HTERT RPE-1 (cell line): Measurements from ENCODE around the gene PIGZ.

Experiments
- in situ Hi-C: fragments of 300-500 bp; cut with MboI; formaldehyde crosslinking; loops from 4 replicates; pipeline ENCODE4 v1.14.3; 2020; ENCODE audit warnings: low sequenced_read_pairs

Gene PIGZ

DNA sequence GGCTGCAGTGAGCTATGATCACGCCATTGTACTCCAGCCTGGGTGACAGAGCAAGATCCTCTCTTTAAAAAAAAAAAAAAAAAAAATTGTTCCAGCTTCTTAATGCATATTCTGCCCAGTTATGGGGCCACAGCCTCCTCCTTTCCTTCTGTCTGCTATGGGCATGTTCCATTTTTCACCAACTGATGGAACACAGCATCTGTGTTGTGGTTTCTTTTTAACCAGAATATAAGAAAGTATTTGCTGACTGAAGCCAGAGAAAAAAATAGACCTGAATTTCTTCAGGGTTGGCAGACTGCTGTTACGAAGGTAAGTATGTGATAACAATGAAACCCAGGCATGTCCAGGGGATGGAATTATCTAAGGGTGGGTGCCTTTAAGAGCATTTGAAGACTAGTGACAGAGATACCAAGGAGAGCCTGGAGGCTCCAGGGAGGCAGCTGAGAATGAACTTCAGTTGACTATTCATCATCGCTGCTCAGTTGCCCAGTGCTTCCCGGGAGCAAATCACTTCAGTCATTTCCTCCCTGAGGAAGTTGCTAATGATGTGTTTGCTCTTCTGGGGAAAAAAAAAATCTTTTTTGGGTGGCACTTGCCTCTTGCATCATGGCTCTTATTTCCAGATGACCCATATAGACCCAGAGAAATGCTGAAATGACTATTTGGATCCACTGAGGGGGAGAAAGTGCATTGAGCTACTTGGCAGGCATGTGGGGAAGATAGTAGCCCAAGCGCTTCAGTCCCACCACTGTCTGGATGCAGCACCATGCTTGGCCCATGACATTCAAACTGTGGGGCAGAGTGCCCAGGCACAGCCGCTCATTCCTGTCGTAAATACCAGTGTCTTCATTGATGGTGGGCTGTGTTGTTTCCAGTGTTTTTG, 40.8 kb downstream of the PIGZ start:
- in situ Hi-C loops = no loop called here

- in situ Hi-C loops = no loop called here
These were observed 47.9 kb downstream of the PIGZ start for GRCh38 chr3:196920733-196921132.

GRCh38 chr3:196918968-196919367, 49.7 kb downstream of the PIGZ start:
- in situ Hi-C loops = no loop called here

- in situ Hi-C loops = no loop called here
These were observed 51.6 kb downstream of the PIGZ start for GRCh38 chr3:196916995-196917394.

- in situ Hi-C loops = no loop called here
These were observed 52.4 kb downstream of the PIGZ start for GRCh38 chr3:196916221-196916620.

DNA sequence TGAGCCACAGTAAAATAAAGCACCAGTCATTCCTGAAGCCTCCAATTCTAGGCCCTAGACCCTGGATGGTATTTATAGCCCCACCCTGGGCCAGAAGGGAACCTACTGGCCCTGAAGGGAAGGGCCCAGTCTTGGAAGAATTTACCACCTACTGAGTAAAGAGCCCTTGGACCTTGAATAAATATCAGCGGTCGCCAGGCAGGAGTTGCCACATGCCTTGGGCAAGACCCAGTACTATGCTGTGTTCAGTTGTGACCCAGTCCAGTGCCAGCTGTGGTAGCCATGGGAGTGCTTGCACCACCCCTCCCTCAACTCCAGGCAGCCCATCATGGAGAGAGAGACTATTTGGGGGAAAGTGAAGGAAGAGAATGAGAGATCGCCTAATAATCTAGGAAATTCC, 53.3 kb downstream of the PIGZ start:
- in situ Hi-C loops = no loop called here

DNA sequence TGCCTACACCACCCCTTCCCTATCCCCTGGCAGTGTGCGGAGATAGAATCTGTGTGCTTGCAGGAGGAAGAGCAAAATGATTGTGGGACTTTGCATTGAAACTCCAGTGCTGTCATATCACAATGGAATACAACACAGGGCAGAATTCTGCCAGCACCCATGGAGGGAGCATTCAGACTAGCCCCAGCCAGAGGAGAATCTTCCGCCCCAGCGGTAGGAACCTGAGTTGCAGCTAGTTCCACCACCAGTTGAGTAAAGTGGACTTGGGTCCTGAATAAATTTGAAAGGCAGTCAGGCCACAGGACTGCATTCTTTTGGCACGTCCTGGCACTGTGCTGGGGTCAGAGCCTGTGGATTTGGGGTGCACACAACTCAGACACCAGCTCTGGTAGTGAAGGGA, 53.8 kb downstream of the PIGZ start:
- in situ Hi-C loops = no loop called here

DNA sequence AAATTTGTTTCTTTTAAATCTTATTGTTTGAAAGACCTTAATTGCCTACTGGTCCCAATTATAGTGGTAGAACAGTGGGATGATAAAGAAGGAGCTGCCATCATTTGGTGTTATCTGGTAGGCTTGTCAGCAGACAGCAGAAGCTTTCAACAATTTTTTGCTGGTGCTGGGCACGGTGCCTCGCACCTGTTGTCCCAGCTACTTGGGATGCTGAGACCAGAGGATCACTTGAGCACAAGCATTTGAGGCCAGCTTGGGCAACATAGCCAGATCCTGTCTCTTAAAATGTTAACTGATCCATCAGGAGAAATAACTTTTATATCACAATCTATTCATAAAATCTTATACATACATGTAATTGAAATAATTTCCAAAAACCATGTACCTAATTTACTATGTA, 64.9 kb downstream of the PIGZ start:
- in situ Hi-C loops = no loop called here

DNA sequence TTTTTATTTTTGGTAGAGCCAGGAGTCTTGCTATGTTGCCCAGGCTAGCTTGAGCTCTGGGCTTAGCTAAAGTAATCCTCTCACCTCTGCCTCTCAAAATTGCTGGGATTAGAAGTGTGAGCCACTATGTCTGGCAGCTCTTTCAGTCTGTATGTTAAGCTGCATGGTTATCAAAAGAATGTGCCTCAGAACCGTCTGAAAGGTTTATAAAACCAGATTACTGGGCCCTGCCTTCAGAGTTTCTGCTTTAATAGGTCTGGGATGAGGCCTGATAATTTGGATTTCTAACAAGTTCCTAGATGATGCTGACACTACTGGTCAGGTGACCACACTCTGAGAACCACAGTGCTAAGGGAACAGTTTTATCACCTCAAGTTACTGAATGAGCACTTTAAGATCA, 66.3 kb downstream of the PIGZ start:
- in situ Hi-C loops = no loop called here

- in situ Hi-C loops = no loop called here
These were observed 66.9 kb downstream of the PIGZ start for GRCh38 chr3:196901768-196902167.
